ENCODE data around the gene TSPAN33.
A peak's percentile ranks its signal among the peaks of the same experiment; 100 is the strongest.
"Not testable (repeated sequence)": the region's sequence is repeated elsewhere in the genome, so short reads cannot be mapped to it uniquely, and the experiment has no call there.

Gene TSPAN33

GRCh38 chr7:129144095-129144833, at the start of gene TSPAN33:
Gene TSPAN33, plus strand, starts transcription at chr7:129144707. Its CDS starts 274 bp downstream, at chr7:129144981.
- peak; percentile 67 for DNase-seq

- no peak for DNase-seq
Observed at GRCh38 chr7:129095258-129095657, 49.2 kb upstream of the TSPAN33 start.

- DNase-seq, result no peak
Observed at GRCh38 chr7:129098409-129099084, 46.0 kb upstream of the TSPAN33 start.

- DNase-seq, result no peak
Observed at GRCh38 chr7:129100827-129101166, 43.7 kb upstream of the TSPAN33 start.

GRCh38 chr7:129101746-129102145, 42.8 kb upstream of the TSPAN33 start:
- DNase-seq, result no peak

- no peak for DNase-seq
Observed at GRCh38 chr7:129103561-129104324, 40.8 kb upstream of the TSPAN33 start.

- DNase-seq, result no peak
Observed at GRCh38 chr7:129108581-129108980, 35.9 kb upstream of the TSPAN33 start.

- DNase-seq, result no peak
Observed at GRCh38 chr7:129110258-129110981, 34.1 kb upstream of the TSPAN33 start.

- no peak for DNase-seq
Observed at GRCh38 chr7:129110982-129111376, 33.5 kb upstream of the TSPAN33 start.

- no peak for DNase-seq
Observed at GRCh38 chr7:129115676-129116075, 28.8 kb upstream of the TSPAN33 start.

- DNase-seq, result no peak
Observed at GRCh38 chr7:129118182-129118581, 26.3 kb upstream of the TSPAN33 start.

GRCh38 chr7:129118976-129119375, 25.5 kb upstream of the TSPAN33 start:
- no peak for DNase-seq

- DNase-seq, result not testable (repeated sequence)
Observed at GRCh38 chr7:129121501-129122077, 22.9 kb upstream of the TSPAN33 start.

- DNase-seq, result no peak
Observed at GRCh38 chr7:129122078-129122750, 22.3 kb upstream of the TSPAN33 start.

- peak; percentile 24 for DNase-seq
Observed at GRCh38 chr7:129122751-129123509, 21.6 kb upstream of the TSPAN33 start.

- DNase-seq, result no peak
Observed at GRCh38 chr7:129123510-129123857, 21.0 kb upstream of the TSPAN33 start.

GRCh38 chr7:129126314-129126713, 18.2 kb upstream of the TSPAN33 start:
- no peak for DNase-seq

GRCh38 chr7:129127154-129127553, 17.4 kb upstream of the TSPAN33 start:
- no peak for DNase-seq

- DNase-seq, result no peak
Observed at GRCh38 chr7:129127601-129128000, 16.9 kb upstream of the TSPAN33 start.

- DNase-seq, result no peak
Observed at GRCh38 chr7:129134356-129134987, 10.0 kb upstream of the TSPAN33 start.
